Raji (cell line): ENCODE data around the gene TLN1.

Experiments used
- POLR2A ChIP-seq: IDR thresholded peaks from 2 replicates; pipeline ENCODE4 v1.6.1; 2011; ENCODE audit warnings: low read depth, low read length, control low read depth; ENCODE audit not compliant: insufficient read depth

Gene TLN1

GRCh38 chr9:35759795-35760194 lies 27.8 kb upstream of the TLN1 start:
- no peak for TF ChIP-seq POLR2A

DNA sequence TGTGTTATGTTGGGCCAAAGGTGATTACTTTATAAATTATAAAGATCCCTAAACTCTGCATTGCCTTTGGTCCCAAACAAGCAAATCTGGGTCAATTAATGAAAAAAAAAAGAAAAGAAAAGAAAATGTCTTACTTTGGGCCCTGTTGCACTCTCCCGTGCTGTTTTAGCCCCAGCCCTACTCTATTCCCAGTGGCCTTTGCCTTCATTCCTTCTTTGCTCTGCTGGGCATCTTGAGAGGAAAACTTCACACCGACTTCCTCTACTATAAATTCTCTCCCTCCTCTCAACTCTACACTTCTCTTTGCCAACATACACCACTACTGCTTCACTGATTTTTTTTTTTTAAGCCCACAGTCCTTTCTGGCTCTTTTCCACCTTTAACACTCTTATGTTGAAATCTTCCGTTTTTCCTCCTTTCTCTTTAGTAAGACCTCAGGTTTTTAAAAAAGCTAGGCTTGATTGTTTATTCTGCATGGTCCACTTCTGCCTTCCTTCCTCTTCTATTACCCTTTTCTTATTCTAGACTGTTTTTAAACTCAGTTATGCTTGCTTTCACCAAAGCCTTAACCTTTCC lies 26.6 kb upstream of the TLN1 start:
- TF ChIP-seq POLR2A = no peak

- no peak for TF ChIP-seq POLR2A
Observed at GRCh38 chr9:35757892-35758275, 25.9 kb upstream of the TLN1 start.

DNA sequence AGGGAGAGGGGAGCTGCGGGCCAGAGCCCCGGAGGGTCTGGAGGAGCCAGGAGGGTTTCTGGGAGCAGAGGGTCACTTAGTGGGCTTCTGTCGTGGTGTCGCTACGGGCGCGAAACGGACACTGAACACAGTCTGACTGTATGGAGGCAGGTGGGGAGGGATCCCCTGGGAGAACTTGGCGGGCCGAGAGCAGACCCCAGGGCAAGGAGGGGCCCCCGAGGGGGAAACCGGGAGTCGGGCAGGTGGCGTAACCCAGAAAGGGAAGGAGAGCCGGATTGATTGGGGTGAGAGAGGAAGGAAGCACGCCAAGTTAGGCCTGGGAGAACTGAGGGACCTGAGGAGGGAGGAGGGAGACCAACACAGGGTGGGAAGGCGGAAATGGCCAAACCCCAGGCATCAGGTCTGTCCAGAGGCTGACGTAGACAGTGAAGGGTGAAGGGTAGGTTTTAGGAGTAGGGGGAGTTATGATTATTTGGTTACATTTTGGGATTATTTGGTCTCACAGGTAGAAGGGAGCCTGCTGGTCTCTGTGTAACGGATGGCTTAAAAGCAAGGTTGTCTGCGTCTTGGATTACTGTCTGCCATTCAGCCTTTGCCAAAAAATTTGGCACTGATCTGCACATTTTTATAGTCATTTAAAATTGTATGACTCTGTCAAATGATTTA lies 25.4 kb upstream of the TLN1 start:
- peak; percentile 56 for TF ChIP-seq POLR2A

GRCh38 chr9:35756275-35757225 lies 24.6 kb upstream of the TLN1 start:
- peak; percentile 34 for TF ChIP-seq POLR2A

- TF ChIP-seq POLR2A = no peak
Observed at GRCh38 chr9:35755071-35755470, 23.1 kb upstream of the TLN1 start.

GRCh38 chr9:35754264-35754663 lies 22.3 kb upstream of the TLN1 start, which contains the start of gene MSMP:
TSS of gene MSMP (minus strand) at chr9:35754276. CDS start at chr9:35754129, 147 bp downstream.
- TF ChIP-seq POLR2A = no peak

DNA sequence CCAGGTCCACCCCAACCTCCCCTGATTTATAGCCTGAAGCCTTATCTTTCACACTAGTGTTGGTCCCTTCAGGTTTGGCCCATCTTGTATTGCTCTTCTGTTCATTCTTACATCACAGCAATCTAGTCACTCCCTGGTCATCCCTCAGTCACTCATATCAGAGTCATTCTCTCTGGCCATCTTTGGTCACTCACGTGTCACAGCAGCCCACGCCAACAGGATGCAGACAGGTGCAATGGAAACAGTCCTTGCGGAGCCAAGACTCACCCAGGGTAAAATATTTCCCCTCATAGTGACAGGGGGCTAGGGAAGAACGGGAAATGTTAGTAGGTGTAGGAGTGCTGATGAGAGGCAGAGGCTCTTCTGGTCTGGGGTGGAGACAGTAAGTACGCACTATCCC lies 21.5 kb upstream of the TLN1 start:
- no peak for TF ChIP-seq POLR2A

- TF ChIP-seq POLR2A = no peak
Observed at GRCh38 chr9:35750256-35750531, 18.2 kb upstream of the TLN1 start.

- TF ChIP-seq POLR2A = no peak
Observed at GRCh38 chr9:35749515-35750255, 17.7 kb upstream of the TLN1 start.

DNA sequence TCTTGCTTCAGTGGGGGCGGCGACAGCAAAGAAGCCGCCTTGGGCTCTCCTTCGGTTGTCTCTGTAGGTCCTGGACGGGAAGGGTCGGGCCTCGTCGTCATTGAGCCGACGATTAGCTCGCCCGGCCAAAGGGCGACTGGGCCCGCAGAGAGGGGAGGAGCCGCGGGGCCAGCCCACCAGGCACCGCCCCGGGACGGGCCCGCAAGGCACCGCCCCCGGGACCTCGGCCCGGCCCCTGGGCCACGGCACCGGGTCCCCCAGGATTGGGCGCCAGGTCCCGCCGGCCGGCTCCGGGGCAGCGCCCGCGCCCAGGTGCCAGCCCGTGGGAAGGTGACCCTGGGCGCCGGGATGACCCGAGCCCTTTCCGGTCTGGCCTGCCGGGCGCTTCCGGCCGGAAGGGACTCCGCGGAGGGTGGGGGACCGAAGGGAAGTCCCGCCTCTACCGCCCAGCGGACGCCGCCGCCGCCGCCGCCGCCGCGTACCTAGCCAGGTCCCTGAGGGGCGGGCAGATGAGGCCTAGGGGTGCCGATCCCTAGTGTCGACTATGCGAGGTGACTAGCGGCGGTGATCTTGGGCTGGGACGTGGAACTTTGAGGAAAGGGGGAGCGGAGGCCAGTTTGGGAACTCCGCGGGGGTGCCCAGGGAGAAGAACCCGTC lies 17.0 kb upstream of the TLN1 start, which contains the start of the genes GBA2 and RGP1:
TSS of gene GBA2 (minus strand) at position 371 of the 657 bp plus-strand sequence. CDS start 524 bp downstream, outside the sequence.
TSS of gene RGP1 (plus strand) at position 430 of the 657 bp plus-strand sequence. CDS start 469 bp downstream, outside the sequence.
- TF ChIP-seq POLR2A = peak; percentile 61

- TF ChIP-seq POLR2A = no peak
Observed at GRCh38 chr9:35748242-35748857, 16.4 kb upstream of the TLN1 start.

- no peak for TF ChIP-seq POLR2A
Observed at GRCh38 chr9:35746583-35746982, 14.6 kb upstream of the TLN1 start.

- no peak for TF ChIP-seq POLR2A
Observed at GRCh38 chr9:35745569-35745968, 13.6 kb upstream of the TLN1 start.
